WTC11 (cell line): ENCODE data around the gene DERL2. TPM values are rescaled to one million over a fixed set of nuclear protein-coding genes. Genes with fewer than 3 reads are reported as not detected.

Source experiments
- ATAC-seq: fragments of 200-7000 bp; cut with Tn5 transposase; 2 replicates; pipeline ENCODE4 v1.10.0; 2021; ENCODE audit warnings: mild to moderate bottlenecking, moderate library complexity
- CTCF ChIA-PET: fragments of 300-600 bp; sonication (Branson Sonifier 250); formaldehyde crosslinking; loops from one replicate; lab custom pipeline; 2021; ENCODE audit warnings: antibody characterized with exemption; lab: Charles Lee
- POLR2A ChIA-PET: fragments of 350-600 bp; sonication (Branson Sonifier 250); formaldehyde crosslinking; loops from one replicate; lab custom pipeline; 2021; ENCODE audit warnings: antibody characterized with exemption; lab: Charles Lee
- DNase-seq: peaks from one replicate; pipeline ENCODE4 v3.0.0; 2021; ENCODE audit warnings: low spot score
- H3K27ac Mint-ChIP-seq: 2 replicates; pipeline ENCODE4 v1.8.0; 2021; ENCODE audit warnings: mixed read lengths
- H3K27me3 Mint-ChIP-seq: 2 replicates; pipeline ENCODE4 v1.8.0; 2021; ENCODE audit warnings: low read depth, mild to moderate bottlenecking, moderate library complexity, mixed read lengths
- H3K36me3 Mint-ChIP-seq: 2 replicates; pipeline ENCODE4 v1.8.0; 2021; ENCODE audit warnings: mixed read lengths
- H3K4me1 Mint-ChIP-seq: 2 replicates; pipeline ENCODE4 v1.8.0; 2022; ENCODE audit warnings: mixed read lengths
- H3K4me3 Mint-ChIP-seq: 2 replicates; pipeline ENCODE4 v1.8.0; 2021; ENCODE audit warnings: mild to moderate bottlenecking, moderate library complexity, mixed read lengths
- H3K9me3 Mint-ChIP-seq: 2 replicates; pipeline ENCODE4 v1.8.0; 2021; ENCODE audit warnings: mixed read lengths
- AFF4 ChIP-seq: sonication (generic); formaldehyde crosslinking; IDR thresholded peaks from 2 replicates; pipeline ENCODE4 v1.8.1; 2023; ENCODE audit warnings: mild to moderate bottlenecking, missing genetic modification reagents, borderline replicate concordance
- CDX4 ChIP-seq: fragments of 250-450 bp; sonication (Bioruptor Pico); IDR thresholded peaks from 2 replicates; pipeline ENCODE4 v1.9.0; 2021; ENCODE audit warnings: moderate library complexity, mild to moderate bottlenecking, inconsistent platforms, borderline replicate concordance
- CREB1 ChIP-seq: sonication (generic); formaldehyde crosslinking; IDR thresholded peaks from 2 replicates; pipeline ENCODE4 v1.8.0; 2023; ENCODE audit warnings: mild to moderate bottlenecking, missing genetic modification reagents
- ERG ChIP-seq: fragments of 250-450 bp; sonication (Bioruptor Pico); IDR thresholded peaks from 2 replicates; pipeline ENCODE4 v1.8.0; 2021; ENCODE audit warnings: mild to moderate bottlenecking
- ETV6 ChIP-seq: sonication (generic); formaldehyde crosslinking; IDR thresholded peaks from 2 replicates; pipeline ENCODE4 v1.8.1; 2022; ENCODE audit warnings: mild to moderate bottlenecking, missing genetic modification reagents
- FOXP1 ChIP-seq: sonication (generic); formaldehyde crosslinking; IDR thresholded peaks from 2 replicates; pipeline ENCODE4 v1.8.0; 2022; ENCODE audit warnings: missing genetic modification reagents, mild to moderate bottlenecking, moderate library complexity, borderline replicate concordance
- IRF2 ChIP-seq: sonication (generic); formaldehyde crosslinking; IDR thresholded peaks from 2 replicates; pipeline ENCODE4 v1.8.0; 2022; ENCODE audit warnings: low read depth, missing genetic modification reagents, borderline replicate concordance
- JUN ChIP-seq: sonication (generic); formaldehyde crosslinking; IDR thresholded peaks from 2 replicates; pipeline ENCODE4 v1.8.0; 2023; ENCODE audit warnings: mild to moderate bottlenecking, missing genetic modification reagents
- MAX ChIP-seq: sonication (generic); formaldehyde crosslinking; IDR thresholded peaks from 2 replicates; pipeline ENCODE4 v1.8.0; 2022; ENCODE audit warnings: mild to moderate bottlenecking, missing genetic modification reagents
- MXD4 ChIP-seq: fragments of 250-450 bp; sonication (Bioruptor Pico); IDR thresholded peaks from 2 replicates; pipeline ENCODE4 v1.8.0; 2021; ENCODE audit warnings: mild to moderate bottlenecking, moderate library complexity, borderline replicate concordance
- MYBL2 ChIP-seq: sonication (generic); formaldehyde crosslinking; IDR thresholded peaks from 2 replicates; pipeline ENCODE4 v1.8.1; 2023; ENCODE audit warnings: mild to moderate bottlenecking, moderate library complexity, missing genetic modification reagents
- NFYB ChIP-seq: sonication (generic); formaldehyde crosslinking; conservative IDR thresholded peaks from 2 replicates; pipeline ENCODE4 v1.8.0; 2022; ENCODE audit warnings: low read depth, missing genetic modification reagents
- OVOL2 ChIP-seq: fragments of 250-450 bp; sonication (Bioruptor Pico); IDR thresholded peaks from 2 replicates; pipeline ENCODE4 v1.9.0; 2021; ENCODE audit warnings: mild to moderate bottlenecking, borderline replicate concordance
- SOX15 ChIP-seq: fragments of 250-450 bp; sonication (Bioruptor Pico); IDR thresholded peaks from 2 replicates; pipeline ENCODE4 v1.9.0; 2021; ENCODE audit warnings: mild to moderate bottlenecking
- SP1 ChIP-seq: sonication (generic); formaldehyde crosslinking; conservative IDR thresholded peaks from 2 replicates; pipeline ENCODE4 v1.8.1; 2022; ENCODE audit warnings: missing genetic modification reagents
- STAT6 ChIP-seq: sonication (generic); formaldehyde crosslinking; conservative IDR thresholded peaks from 2 replicates; pipeline ENCODE4 v1.8.1; 2023; ENCODE audit warnings: mild to moderate bottlenecking, low read depth, missing genetic modification reagents, moderate library complexity
- TCF7 ChIP-seq: sonication (generic); formaldehyde crosslinking; IDR thresholded peaks from 2 replicates; pipeline ENCODE4 v1.8.0; 2022; ENCODE audit warnings: mild to moderate bottlenecking, low read depth, missing genetic modification reagents, moderate library complexity
- TEAD4 ChIP-seq: sonication (generic); formaldehyde crosslinking; IDR thresholded peaks from 2 replicates; pipeline ENCODE4 v1.8.0; 2022; ENCODE audit warnings: mild to moderate bottlenecking, missing genetic modification reagents
- TP53 ChIP-seq: sonication (generic); formaldehyde crosslinking; IDR thresholded peaks from 2 replicates; pipeline ENCODE4 v1.8.1; 2023; ENCODE audit warnings: mild to moderate bottlenecking, missing genetic modification reagents
- USF2 ChIP-seq: sonication (generic); formaldehyde crosslinking; IDR thresholded peaks from 2 replicates; pipeline ENCODE4 v1.8.1; 2023; ENCODE audit warnings: mild to moderate bottlenecking, missing genetic modification reagents, moderate library complexity
- ZNF121 ChIP-seq: sonication (generic); formaldehyde crosslinking; IDR thresholded peaks from 2 replicates; pipeline ENCODE4 v1.8.0; 2023; ENCODE audit warnings: missing genetic modification reagents
- ZNF263 ChIP-seq: sonication (generic); formaldehyde crosslinking; IDR thresholded peaks from 2 replicates; pipeline ENCODE4 v1.8.1; 2022; ENCODE audit warnings: low read depth, mild to moderate bottlenecking, moderate library complexity, missing genetic modification reagents
- ZNF423 ChIP-seq: fragments of 250-450 bp; sonication (Bioruptor Pico); IDR thresholded peaks from 2 replicates; pipeline ENCODE4 v2.1.2; 2022; ENCODE audit warnings: mild to moderate bottlenecking, moderate library complexity
- ZNF425 ChIP-seq: fragments of 250-450 bp; sonication (Bioruptor Pico); conservative IDR thresholded peaks from 2 replicates; pipeline ENCODE4 v1.9.0; 2021; ENCODE audit warnings: mild to moderate bottlenecking
- ZSCAN18 ChIP-seq: fragments of 250-450 bp; sonication (Bioruptor Pico); IDR thresholded peaks from 2 replicates; pipeline ENCODE4 v2.1.2; 2022; ENCODE audit warnings: mild to moderate bottlenecking, moderate library complexity
- total RNA-seq: library from RNA; stranded (reverse); gene quantifications from 3 replicates; pipeline ENCODE4 v1.2.3, GENCODE V29; 2021

The DERL2 gene
- total RNA-seq, 1 experiment from 2014 or later: 47.1 TPM

GRCh38 chr17:5473906-5474305 lies 12.1 kb downstream of the DERL2 start:
- no peak overlapping the region for H3K4me3 Mint-ChIP-seq
- H3K4me1 Mint-ChIP-seq: no peaks in the 10 kb centered on the region
- H3K9me3 Mint-ChIP-seq: peaks cover 4% of the 10 kb centered on the region; the same call in 1 of the 2 replicates
- ATAC-seq (no peak), DNase-seq (no peak)
- H3K27me3 Mint-ChIP-seq: no peaks in the 10 kb centered on the region
- H3K27ac Mint-ChIP-seq: no peak overlapping the region
- POLR2A ChIA-PET: no interaction called here
- no peak for TF ChIP-seq ZNF423
- no peak for TF ChIP-seq STAT6 (CRISPR knock-in tag)
- TF ChIP-seq ETV6: no peak
- TF ChIP-seq SP1 (CRISPR knock-in tag): no peak
- TF ChIP-seq ZSCAN18 (CRISPR knock-in tag): no peak
- no peak for TF ChIP-seq OVOL2
- no peak for TF ChIP-seq IRF2
- no peak for TF ChIP-seq MXD4
- no peak for TF ChIP-seq CREB1
- TF ChIP-seq USF2 (CRISPR knock-in tag): no peak
- TF ChIP-seq ERG (CRISPR knock-in tag): no peak
- no peak for TF ChIP-seq SOX15
- no peak for TF ChIP-seq ZNF121 (CRISPR knock-in tag)
- no peak for TF ChIP-seq NFYB (CRISPR knock-in tag)
- TF ChIP-seq ZNF425: no peak
- no peak for TF ChIP-seq FOXP1 (CRISPR knock-in tag)
- TF ChIP-seq MYBL2 (CRISPR knock-in tag): no peak
- no peak for TF ChIP-seq ZNF263 (CRISPR knock-in tag)
- peaks cover 49% of the 10 kb centered on the region for H3K36me3 Mint-ChIP-seq
- CTCF ChIA-PET: no interaction called here

- ChIA-PET POLR2A (no interaction called here), CTCF (no interaction called here)
- ATAC-seq (no peak), DNase-seq (no peak)
- no peaks in the 10 kb centered on the region for H3K27me3 Mint-ChIP-seq
- H3K4me1 Mint-ChIP-seq: no peaks in the 10 kb centered on the region
- no peaks in the 10 kb centered on the region for H3K9me3 Mint-ChIP-seq
- H3K36me3 Mint-ChIP-seq: peaks cover 35% of the 10 kb centered on the region
- H3K4me3 Mint-ChIP-seq: no peak overlapping the region
- no peak overlapping the region for H3K27ac Mint-ChIP-seq
- TF ChIP-seq MAX (CRISPR knock-in tag) (no peak), TEAD4 (CRISPR knock-in tag) (no peak), ZNF121 (CRISPR knock-in tag) (no peak), SOX15 (no peak), TP53 (no peak), AFF4 (CRISPR knock-in tag) (no peak), CDX4 (CRISPR knock-in tag) (no peak), TCF7 (CRISPR knock-in tag) (no peak), JUN (CRISPR knock-in tag) (no peak)
Observed at GRCh38 chr17:5472511-5472910, 13.5 kb downstream of the DERL2 start.
